ENCODE results near the gene GAMT. TPM values are rescaled to one million over a fixed set of nuclear protein-coding genes. Genes with fewer than 3 reads are reported as not detected.

Gene GAMT
- total RNA-seq, 1 donor from 2014 or later, result 7.1 TPM

- H3K27me3 ChIP-seq, result no peaks in the 10 kb centered on the region
- DNase-seq (no peak), ATAC-seq (no peak)
- no peaks in the 10 kb centered on the region for H3K4me1 ChIP-seq
- H3K9me3 ChIP-seq, result no peaks in the 10 kb centered on the region
- H3K27ac ChIP-seq, result no peak overlapping the region
- H3K4me3 ChIP-seq, result no peak overlapping the region
- no peak for TF ChIP-seq CTCF (IDR thresholded peaks at IDR 0.05)
- intact Hi-C loops (cut with DNase I), result no loop called here
- H3K36me3 ChIP-seq, result peaks cover 97% of the 10 kb centered on the region
These were observed 23.9 kb upstream of the GAMT start for GRCh38 chr19:1425102-1425837.

GRCh38 chr19:1424192-1424955 lies 23.0 kb upstream of the GAMT start:
- ATAC-seq, result no peak
- TF ChIP-seq CTCF (IDR thresholded peaks at IDR 0.05), result no peak
- Histone ChIP-seq H3K4me1 (no peaks in the 10 kb centered on the region), H3K9me3 (no peaks in the 10 kb centered on the region), H3K4me3 (no peak overlapping the region), H3K27ac (no peak overlapping the region), H3K36me3 (peaks cover 91% of the 10 kb centered on the region), H3K27me3 (no peaks in the 10 kb centered on the region)
- intact Hi-C loops (cut with DNase I), result no loop called here
- no peak for DNase-seq

- DNase-seq (no peak), ATAC-seq (no peak)
- no peak overlapping the region for H3K27ac ChIP-seq
- H3K36me3 ChIP-seq, result peaks cover 91% of the 10 kb centered on the region
- no peak overlapping the region for H3K4me3 ChIP-seq
- no peaks in the 10 kb centered on the region for H3K4me1 ChIP-seq
- intact Hi-C loops (cut with DNase I), result no loop called here
- no peak for TF ChIP-seq CTCF (IDR thresholded peaks at IDR 0.05)
- no peaks in the 10 kb centered on the region for H3K9me3 ChIP-seq
- H3K27me3 ChIP-seq, result no peaks in the 10 kb centered on the region
These were observed 22.3 kb upstream of the GAMT start for GRCh38 chr19:1423436-1424191.

GRCh38 chr19:1422943-1423342 lies 21.6 kb upstream of the GAMT start:
- no peak overlapping the region for H3K4me3 ChIP-seq
- no peaks in the 10 kb centered on the region for H3K27me3 ChIP-seq
- no peak for TF ChIP-seq CTCF (IDR thresholded peaks at IDR 0.05)
- DNase-seq (no peak), ATAC-seq (no peak)
- no peaks in the 10 kb centered on the region for H3K9me3 ChIP-seq
- peaks cover 3% of the 10 kb centered on the region for H3K4me1 ChIP-seq
- no peak overlapping the region for H3K27ac ChIP-seq
- H3K36me3 ChIP-seq, result peaks cover 91% of the 10 kb centered on the region
- intact Hi-C loops (cut with DNase I), result no loop called here

- Histone ChIP-seq H3K36me3 (peaks cover 89% of the 10 kb centered on the region), H3K4me3 (no peak overlapping the region), H3K27ac (no peak overlapping the region), H3K9me3 (no peaks in the 10 kb centered on the region), H3K27me3 (no peaks in the 10 kb centered on the region), H3K4me1 (peaks cover 9% of the 10 kb centered on the region)
- ATAC-seq, result no peak
- intact Hi-C loops (cut with DNase I), result no loop called here
- TF ChIP-seq CTCF (IDR thresholded peaks at IDR 0.05), result no peak
- DNase-seq, result no peak
These were observed 21.0 kb upstream of the GAMT start for GRCh38 chr19:1422360-1422759.

All from upper lobe of right lung (tissue), 1 donor.